ENCODE results near the gene PXYLP1.

GRCh38 chr3:141268306-141268705, 36.7 kb downstream of the PXYLP1 start:
- TF ChIP-seq, protein P1, sequence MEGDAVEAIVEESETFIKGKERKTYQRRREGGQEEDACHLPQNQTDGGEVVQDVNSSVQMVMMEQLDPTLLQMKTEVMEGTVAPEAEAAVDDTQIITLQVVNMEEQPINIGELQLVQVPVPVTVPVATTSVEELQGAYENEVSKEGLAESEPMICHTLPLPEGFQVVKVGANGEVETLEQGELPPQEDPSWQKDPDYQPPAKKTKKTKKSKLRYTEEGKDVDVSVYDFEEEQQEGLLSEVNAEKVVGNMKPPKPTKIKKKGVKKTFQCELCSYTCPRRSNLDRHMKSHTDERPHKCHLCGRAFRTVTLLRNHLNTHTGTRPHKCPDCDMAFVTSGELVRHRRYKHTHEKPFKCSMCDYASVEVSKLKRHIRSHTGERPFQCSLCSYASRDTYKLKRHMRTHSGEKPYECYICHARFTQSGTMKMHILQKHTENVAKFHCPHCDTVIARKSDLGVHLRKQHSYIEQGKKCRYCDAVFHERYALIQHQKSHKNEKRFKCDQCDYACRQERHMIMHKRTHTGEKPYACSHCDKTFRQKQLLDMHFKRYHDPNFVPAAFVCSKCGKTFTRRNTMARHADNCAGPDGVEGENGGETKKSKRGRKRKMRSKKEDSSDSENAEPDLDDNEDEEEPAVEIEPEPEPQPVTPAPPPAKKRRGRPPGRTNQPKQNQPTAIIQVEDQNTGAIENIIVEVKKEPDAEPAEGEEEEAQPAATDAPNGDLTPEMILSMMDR (conservative IDR thresholded peaks at IDR 0.05; ENCODE audit: low read depth, low read length): no peak
- TF ChIP-seq EZH2 (IDR thresholded peaks at IDR 0.05; ENCODE audit: borderline replicate concordance, low read depth, low read length, poor library complexity, severe bottlenecking): no peak

Measured in A673 (cell line).